H1 (cell line): Measurements from ENCODE around the gene EOGT. TPM values are rescaled to one million over a fixed set of nuclear protein-coding genes. Genes with fewer than 3 reads are reported as not detected.

ENCODE experiments used
- CTCF ChIA-PET: fragments of 300-600 bp; sonication (Branson Sonifier 250); formaldehyde crosslinking; loops from one replicate; lab custom pipeline; 2021; ENCODE audit not compliant: partially characterized antibody; lab: Charles Lee
- POLR2A ChIA-PET: fragments of 300-600 bp; sonication (Branson Sonifier 250); formaldehyde crosslinking; loops from one replicate; lab custom pipeline; 2021; ENCODE audit warnings: inconsistent platforms; ENCODE audit not compliant: partially characterized antibody; lab: Charles Lee
- DNase-seq, 2 experiments: peaks; one replicate each; pipeline versions ENCODE4 v3.0.0 to v3.0.0-alpha.2; 2010 to 2022; ENCODE audit warnings: low spot score in 2 of 2, low read depth in 1 of 2, mixed read lengths in 1 of 2
- FAIRE-seq: peaks from 2 replicates; lab custom pipeline; 2011; peaks lifted over from hg19 to GRCh38; lab: Jason Lieb, UNC
- H2AFZ ChIP-seq: 2 replicates; pipeline ENCODE4 v1.8.1; 2012; ENCODE audit warnings: low read length, inconsistent platforms
- H2AK5ac ChIP-seq: 2 replicates; pipeline ENCODE4 v1.6.1; 2013; ENCODE audit warnings: low read depth, low read length
- H2BK120ac ChIP-seq: replicated peaks from 2 replicates; pipeline ENCODE3; 2013; ENCODE audit warnings: low read depth, low read length, inconsistent platforms
- H2BK12ac ChIP-seq: 2 replicates; pipeline ENCODE4 v1.6.1; 2013; ENCODE audit warnings: low read depth, low read length
- H2BK15ac ChIP-seq: 2 replicates; pipeline ENCODE4 v1.6.1; 2013; ENCODE audit warnings: low read length
- H2BK20ac ChIP-seq: 2 replicates; pipeline ENCODE4 v1.6.1; 2013; ENCODE audit warnings: low read length
- H2BK5ac ChIP-seq: 2 replicates; pipeline ENCODE4 v1.6.1; 2013; ENCODE audit warnings: low read depth, low read length
- H3K14ac ChIP-seq: 2 replicates; pipeline ENCODE4 v1.6.1; 2013; ENCODE audit warnings: inconsistent platforms; ENCODE audit not compliant: insufficient read length
- H3K18ac ChIP-seq: 2 replicates; pipeline ENCODE4 v1.6.1; 2013; ENCODE audit warnings: low read length; ENCODE audit errors: extremely low read depth
- H3K23ac ChIP-seq: 2 replicates; pipeline ENCODE4 v1.6.1; 2013; ENCODE audit warnings: inconsistent platforms; ENCODE audit not compliant: insufficient read length
- H3K23me2 ChIP-seq: 2 replicates; pipeline ENCODE4 v1.6.1; 2013; ENCODE audit warnings: low read depth, low read length
- H3K27ac ChIP-seq: 2 replicates; pipeline ENCODE4 v1.6.1; 2011; ENCODE audit warnings: low read depth, low read length, inconsistent platforms
- H3K27me3 ChIP-seq, 4 experiments: replicated peaks in 1 of 4; 1 replicate in 1 of 4; 2 replicates in 3 of 4; pipeline versions ENCODE4 v1.6.1 to v1.8.1; 2011 to 2013; ENCODE audit warnings: low read length in 3 of 4, mild to moderate bottlenecking in 3 of 4, inconsistent platforms in 2 of 4, mixed read lengths in 2 of 4, moderate library complexity in 1 of 4; ENCODE audit not compliant: control insufficient read depth in 3 of 4, insufficient read depth in 3 of 4; ENCODE audit errors: extremely low read depth in 1 of 4
- H3K36me3 ChIP-seq, 4 experiments: 2 replicates each; pipeline versions ENCODE4 v1.6.1 to v1.8.1; 2011 to 2013; ENCODE audit warnings: mild to moderate bottlenecking in 4 of 4, low read length in 3 of 4, moderate library complexity in 2 of 4, control low read depth in 1 of 4, inconsistent platforms in 1 of 4; ENCODE audit not compliant: insufficient read depth in 4 of 4, control insufficient read depth in 2 of 4
- H3K4ac ChIP-seq: replicated peaks from 2 replicates; pipeline ENCODE3; 2013; ENCODE audit warnings: low read length, low read depth, mixed read lengths, inconsistent platforms; ENCODE audit not compliant: insufficient read length
- H3K4me1 ChIP-seq, 4 experiments: replicated peaks in 1 of 4; 1 replicate in 1 of 4; 2 replicates in 3 of 4; pipeline versions ENCODE4 v1.6.1 to v1.8.1; 2011 to 2013; ENCODE audit warnings: low read length in 3 of 4, inconsistent platforms in 2 of 4, mixed read lengths in 1 of 4; ENCODE audit not compliant: insufficient read depth in 4 of 4, control insufficient read depth in 3 of 4
- H3K4me2 ChIP-seq, 2 experiments: 2 replicates each; pipeline versions ENCODE4 v1.6.1 to v1.8.1; 2011 to 2013; ENCODE audit warnings: low read depth in 2 of 2, low read length in 2 of 2, control low read depth in 1 of 2, inconsistent platforms in 1 of 2, mild to moderate bottlenecking in 1 of 2; ENCODE audit not compliant: insufficient read depth in 1 of 2
- H3K4me3 ChIP-seq, 4 experiments: fragments of 200-600, 300-600 bp in 1 of 4; sonication (generic), shearing (Covaris generic), sonication (Bioruptor Twin) in 1 of 4; 2 replicates each; pipeline versions ENCODE4 v1.5.1 to v1.8.1; 2011 to 2016; ENCODE audit warnings: low read length in 4 of 4, low read depth in 3 of 4, control low read depth in 2 of 4, inconsistent platforms in 2 of 4, mild to moderate bottlenecking in 2 of 4, mixed read lengths in 1 of 4, moderate library complexity in 1 of 4; ENCODE audit not compliant: insufficient read depth in 2 of 4; ENCODE audit errors: extremely low read depth in 1 of 4
- H3K56ac ChIP-seq: replicated peaks from 2 replicates; pipeline ENCODE3; 2013; ENCODE audit warnings: low read depth, mild to moderate bottlenecking, mixed read lengths, low read length, inconsistent platforms; ENCODE audit not compliant: insufficient read length
- H3K79me1 ChIP-seq: 2 replicates; pipeline ENCODE4 v1.6.1; 2013; ENCODE audit warnings: low read depth, low read length, control low read depth
- H3K79me2 ChIP-seq, 2 experiments: 2 replicates each; pipeline versions ENCODE4 v1.6.1 to v1.8.1; 2012 to 2013; ENCODE audit warnings: low read length in 2 of 2, mild to moderate bottlenecking in 2 of 2, inconsistent platforms in 1 of 2; ENCODE audit not compliant: insufficient read depth in 2 of 2, control insufficient read depth in 1 of 2
- H3K9ac ChIP-seq, 4 experiments: replicated peaks in 1 of 4; 1 replicate in 1 of 4; 2 replicates in 3 of 4; pipeline versions ENCODE4 v1.6.1 to v1.8.1; 2011 to 2013; ENCODE audit warnings: low read depth in 3 of 4, low read length in 3 of 4, control low read depth in 2 of 4, mild to moderate bottlenecking in 2 of 4, moderate library complexity in 2 of 4, inconsistent platforms in 1 of 4; ENCODE audit errors: extremely low read depth in 1 of 4
- H3K9me3 ChIP-seq, 2 experiments: 2 replicates each; pipeline versions ENCODE4 v1.6.1 to v1.8.1; 2012 to 2013; ENCODE audit warnings: mild to moderate bottlenecking in 2 of 2, moderate library complexity in 2 of 2, control low read depth in 1 of 2, inconsistent platforms in 1 of 2, low read depth in 1 of 2, low read length in 1 of 2, mixed read lengths in 1 of 2; ENCODE audit not compliant: insufficient read depth in 2 of 2
- H4K20me1 ChIP-seq, 2 experiments: replicated peaks in 1 of 2; 2 replicates each; pipeline versions ENCODE3 to v1.8.1; 2011 to 2013; ENCODE audit warnings: inconsistent platforms in 2 of 2, low read length in 2 of 2, mild to moderate bottlenecking in 1 of 2; ENCODE audit not compliant: insufficient read depth in 2 of 2, control insufficient read depth in 1 of 2
- H4K5ac ChIP-seq: 2 replicates; pipeline ENCODE4 v1.6.1; 2013; ENCODE audit warnings: low read length, low read depth, mixed read lengths, inconsistent platforms; ENCODE audit not compliant: insufficient read length
- H4K8ac ChIP-seq: 2 replicates; pipeline ENCODE4 v1.8.0; 2013; ENCODE audit warnings: mild to moderate bottlenecking, moderate library complexity, low read length, inconsistent platforms; ENCODE audit not compliant: insufficient read depth; ENCODE audit errors: extremely low read depth
- H4K91ac ChIP-seq: replicated peaks from 2 replicates; pipeline ENCODE3; 2013; ENCODE audit warnings: low read length, mixed read lengths, inconsistent platforms; ENCODE audit not compliant: insufficient read length
- ATF3 ChIP-seq: IDR thresholded peaks from 2 replicates; pipeline ENCODE4 v1.6.1; 2011; ENCODE audit warnings: low read depth, mild to moderate bottlenecking, low read length; ENCODE audit not compliant: insufficient read depth
- BACH1 ChIP-seq: IDR thresholded peaks from 2 replicates; pipeline ENCODE4 v1.6.1; 2012; ENCODE audit warnings: low read length, improper control_type of control experiment
- EGR1 ChIP-seq: IDR thresholded peaks from 2 replicates; pipeline ENCODE4 v1.6.1; 2011; ENCODE audit warnings: low read depth, low read length, borderline replicate concordance
- GABPA ChIP-seq: IDR thresholded peaks from 2 replicates; pipeline ENCODE4 v1.6.1; 2011; ENCODE audit warnings: mild to moderate bottlenecking, low read length, moderate library complexity, borderline replicate concordance; ENCODE audit not compliant: insufficient read depth
- GTF2F1 ChIP-seq: IDR thresholded peaks from 2 replicates; pipeline ENCODE4 v1.6.1; 2012; ENCODE audit warnings: low read depth, low read length, improper control_type of control experiment, borderline replicate concordance
- PHF8 ChIP-seq: fragments of 200-600 bp; sonication (generic); conservative IDR thresholded peaks from 2 replicates; pipeline ENCODE4 v1.7.1; 2012; ENCODE audit warnings: low read depth, mild to moderate bottlenecking, inconsistent platforms, low read length, moderate library complexity
- SAP30 ChIP-seq: fragments of 300-600 bp; sonication (generic); IDR thresholded peaks from 2 replicates; pipeline ENCODE4 v1.7.1; 2012; ENCODE audit warnings: low read length, moderate library complexity, mild to moderate bottlenecking, inconsistent platforms; ENCODE audit not compliant: insufficient read depth, insufficient replicate concordance
- SIN3A ChIP-seq, 2 experiments: IDR thresholded peaks in 1 of 2; conservative IDR thresholded peaks in 1 of 2; 2 replicates each; pipeline ENCODE4 v1.6.1; 2011 to 2012; ENCODE audit warnings: low read length in 2 of 2, improper control_type of control experiment in 1 of 2, low read depth in 1 of 2, mild to moderate bottlenecking in 1 of 2
- SIRT6 ChIP-seq: IDR thresholded peaks from one replicate; pipeline ENCODE4 v1.7.1; 2012; ENCODE audit warnings: low read length, inconsistent platforms
- SIX5 ChIP-seq: IDR thresholded peaks from 2 replicates; pipeline ENCODE4 v1.6.1; 2011; ENCODE audit warnings: mild to moderate bottlenecking, low read depth, low read length
- WGBS, 2 experiments: shearing (Covaris generic) in 1 of 2; methylation state at CpG; one replicate each; pipeline versions ENCODE4 v1.1.6 to v1.1.7; 2013 to 2015; ENCODE audit warnings: low lambda C conversion rate in 2 of 2, mixed read lengths in 2 of 2, inconsistent platforms in 1 of 2, low coverage in 1 of 2, missing lambda C conversion rate in 1 of 2; ENCODE audit not compliant: insufficient replicate concordance in 2 of 2, insufficient coverage in 1 of 2, insufficient read length in 1 of 2; ENCODE audit errors: extremely low coverage in 1 of 2, missing lambda C conversion rate in 1 of 2; 5-methylcytosine and 5-hydroxymethylcytosine counted together
- polyA plus RNA-seq, 7 experiments: library from polyadenylated mRNA; depleted of rRNA in 3 of 7; stranded (reverse) in 5 of 7; unstranded in 2 of 7; fragments of >200 nt in 5 of 7; fragments of 200-250 nt in 2 of 7; gene quantifications; 1 replicate in 5 of 7; 2 replicates in 1 of 7; 4 replicates in 1 of 7; pipeline versions ENCODE4 v1.2.1 to v1.2.3, GENCODE V29; 2011 to 2013; ENCODE audit warnings: missing spikeins in 2 of 7, mixed read lengths in 2 of 7
- total RNA-seq: library from RNA; stranded (reverse); fragmentation: NEBNext Ultra II Directional; extraction: Animal tissue kit (Norgen Biotek cat#: 25700); gene quantifications from 2 replicates; pipeline ENCODE4 v1.2.1, GENCODE V29; 2021
- TF ChIP-seq, protein P1 (sequence below): IDR thresholded peaks from 2 replicates; pipeline ENCODE4 v1.6.1; 2012; ENCODE audit warnings: inconsistent platforms

EOGT gene
- total and polyA plus RNA-seq, 2 of the 8 experiments (the other 6 are each of a cell fraction or from before 2014, with no cell fraction given): 6.7 to 20.7 TPM

GRCh38 chr3:69005071-69005790, 8.3 kb downstream of the EOGT start:
- no peak overlapping the region for H3K4ac ChIP-seq
- H4K8ac ChIP-seq: no peak overlapping the region
- H2AFZ ChIP-seq: no peak overlapping the region
- no peaks in the 10 kb centered on the region for H3K79me1 ChIP-seq
- DNase-seq (no peak), FAIRE-seq (no peak)
- H3K18ac ChIP-seq: no peak overlapping the region
- no peak overlapping the region for H2BK12ac ChIP-seq
- no peak overlapping the region for H2BK15ac ChIP-seq
- H3K36me3 ChIP-seq: peaks cover 0 to 19% (median 4%) of the 10 kb centered on the region in 4 experiments; a peak in 4 of 8 replicates
- no peak overlapping the region for H3K27ac ChIP-seq
- H3K4me1 ChIP-seq: peaks cover 3 to 11% (median 4%) of the 10 kb centered on the region in 4 experiments; a peak in 6 of 7 replicates
- WGBS, 2 experiments: 88% methylated on average over 6 of the region's 6 CpGs; no CpG with 5 or more reads in 1 of the 2 experiments
- ChIA-PET CTCF (interaction anchor here (1.2 to 1.6 kb wide), 3 partner anchors 8 to 10 kb away, joined by 3 to 7 read pairs (median 4); no protein-coding TSS in a partner anchor), POLR2A (interaction anchor here (1.3 to 1.6 kb wide), 2 partner anchors 9 kb away, joined by 6 to 9 read pairs; partner anchors contain the start of gene EOGT)
- H3K14ac ChIP-seq: no peak overlapping the region
- H3K4me3 ChIP-seq: no peak overlapping the region
- H4K20me1 ChIP-seq: no peaks in the 10 kb centered on the region
- H4K91ac ChIP-seq: no peak overlapping the region
- no peaks in the 10 kb centered on the region for H3K9me3 ChIP-seq
- no peaks in the 10 kb centered on the region for H3K79me2 ChIP-seq
- H3K9ac ChIP-seq: no peak overlapping the region
- no peaks in the 10 kb centered on the region for H3K23me2 ChIP-seq
- H4K5ac ChIP-seq: no peak overlapping the region
- H3K56ac ChIP-seq: no peak overlapping the region
- H2BK5ac ChIP-seq: no peak overlapping the region
- H3K27me3 ChIP-seq: no peaks in the 10 kb centered on the region
- no peak overlapping the region for H2BK20ac ChIP-seq
- no peak overlapping the region for H3K4me2 ChIP-seq
- H3K23ac ChIP-seq: no peak overlapping the region
- no peak overlapping the region for H2AK5ac ChIP-seq
- H2BK120ac ChIP-seq: no peak overlapping the region
- TF ChIP-seq PHF8 (no peak), ATF3 (no peak), EGR1 (no peak), SAP30 (no peak), GTF2F1 (no peak), GABPA (no peak), SIRT6 (no peak), SIX5 (no peak), SIN3A (conservative IDR thresholded peaks at IDR 0.05 in 1 of 2, IDR thresholded peaks at IDR 0.05 in 1 of 2; ENCODE audit: low read depth in 1 of 2, low read length in 2 of 2) (no peak), BACH1 (no peak)
- TF ChIP-seq, protein P1, sequence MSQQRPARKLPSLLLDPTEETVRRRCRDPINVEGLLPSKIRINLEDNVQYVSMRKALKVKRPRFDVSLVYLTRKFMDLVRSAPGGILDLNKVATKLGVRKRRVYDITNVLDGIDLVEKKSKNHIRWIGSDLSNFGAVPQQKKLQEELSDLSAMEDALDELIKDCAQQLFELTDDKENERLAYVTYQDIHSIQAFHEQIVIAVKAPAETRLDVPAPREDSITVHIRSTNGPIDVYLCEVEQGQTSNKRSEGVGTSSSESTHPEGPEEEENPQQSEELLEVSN: no peak
